Measurements from ENCODE around the gene CCNC.

CCNC gene

DNA sequence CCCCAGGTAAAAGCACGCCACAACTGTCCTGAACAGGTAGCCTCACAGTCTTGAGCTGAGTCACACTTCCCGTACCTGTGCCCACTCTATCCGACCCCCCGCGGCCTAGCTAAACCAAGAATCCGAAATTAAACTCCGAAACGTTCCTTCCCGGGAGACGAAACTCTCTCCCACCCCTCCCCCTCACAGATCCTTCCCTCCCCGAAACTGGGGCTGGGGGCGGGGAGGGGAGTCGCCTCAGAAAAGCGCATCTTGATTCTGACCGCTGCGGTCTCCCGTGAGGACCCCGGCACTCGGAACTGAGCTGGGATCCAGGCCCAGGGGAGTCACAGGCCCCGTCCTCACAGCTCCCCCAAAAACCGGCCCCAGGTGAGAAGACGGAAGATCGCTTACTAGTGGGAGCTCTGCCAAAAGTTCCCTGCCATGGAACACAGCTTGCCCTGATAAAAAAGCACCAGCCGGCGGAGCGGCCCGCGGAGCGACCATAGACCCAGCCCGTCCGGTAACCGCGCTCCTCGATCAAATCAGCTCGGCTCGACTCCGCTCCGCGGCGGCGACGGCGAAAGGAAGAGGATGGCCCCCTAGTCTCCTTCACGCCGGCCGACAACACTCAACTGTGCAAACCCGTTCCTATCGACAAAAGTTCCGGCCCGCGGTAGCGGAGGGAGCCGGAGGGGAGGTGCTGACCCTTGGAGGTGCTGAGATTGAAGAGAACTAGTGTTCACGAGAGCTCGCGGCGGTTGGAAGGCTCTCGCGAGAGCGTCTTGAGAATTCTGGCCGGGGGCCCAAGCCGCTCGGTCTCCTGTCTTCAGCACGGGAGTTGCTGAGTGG lies at the start of gene CCNC:
TSS of gene CCNC (minus strand) at position 558 of the 831 bp plus-strand sequence. CDS start at position 425, 133 bp downstream.
- H3K9me3 ChIP-seq (ENCODE audit: control insufficient read depth, insufficient read depth, low read length), result no peaks in the 10 kb centered on the region
- H3K9ac ChIP-seq (ENCODE audit: low read depth, low read length), result peak within 1 kb of the TSS; percentile 95

GRCh38 chr6:99617131-99617530 lies 48.7 kb upstream of the CCNC start:
- no peaks in the 10 kb centered on the region for H3K9me3 ChIP-seq (ENCODE audit: control insufficient read depth, insufficient read depth, low read length)
- H3K36me3 ChIP-seq (ENCODE audit: insufficient read depth, low read length), result no peaks in the 10 kb centered on the region
- peaks cover 4% of the 10 kb centered on the region for H3K4me1 ChIP-seq (ENCODE audit: insufficient read depth, low read length)
- no peak overlapping the region for H3K9ac ChIP-seq (ENCODE audit: low read depth, low read length)

More for the DNA sequence above, at the start of gene CCNC:
- H3K36me3 ChIP-seq (ENCODE audit: insufficient read depth, low read length), result no peaks in the 10 kb centered on the region
- no peaks in the 10 kb centered on the region for H3K4me1 ChIP-seq (ENCODE audit: insufficient read depth, low read length)

DNA sequence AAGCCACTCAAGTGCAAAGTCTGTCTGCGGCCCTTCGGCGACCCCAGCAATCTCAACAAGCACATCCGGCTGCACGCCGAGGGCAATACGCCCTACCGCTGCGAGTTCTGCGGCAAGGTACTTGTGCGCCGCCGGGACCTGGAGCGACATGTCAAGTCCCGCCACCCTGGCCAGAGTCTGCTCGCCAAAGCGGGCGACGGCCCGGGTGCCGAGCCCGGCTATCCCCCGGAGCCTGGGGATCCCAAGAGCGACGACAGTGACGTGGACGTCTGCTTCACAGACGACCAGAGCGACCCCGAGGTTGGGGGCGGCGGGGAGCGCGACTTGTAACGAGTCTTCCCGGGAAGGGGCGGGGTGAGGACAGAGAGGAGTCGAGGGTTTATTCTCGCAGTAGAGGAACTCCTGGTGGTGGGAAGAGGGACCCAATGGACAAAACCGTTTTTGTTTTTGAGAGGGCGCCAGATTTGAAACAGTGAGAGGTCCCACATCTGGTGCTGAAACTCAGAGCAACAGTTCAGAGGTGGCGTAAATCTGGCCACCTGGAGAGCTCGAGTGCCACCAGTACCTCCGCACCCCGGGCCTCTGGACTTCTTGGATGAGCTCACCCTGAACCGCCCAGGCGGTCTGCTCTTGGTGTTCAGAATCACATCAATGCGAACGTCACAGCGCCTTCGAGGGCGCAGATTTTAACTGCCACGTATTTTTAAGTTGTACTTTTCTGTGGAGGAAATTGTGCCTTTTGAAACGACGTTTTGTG lies 46.1 kb upstream of the CCNC start:
- Histone ChIP-seq H3K4me1 (ENCODE audit: insufficient read depth, low read length) (peaks cover 26% of the 10 kb centered on the region), H3K9me3 (ENCODE audit: control insufficient read depth, insufficient read depth, low read length) (no peaks in the 10 kb centered on the region), H3K9ac (ENCODE audit: low read depth, low read length) (peak overlapping the region; percentile 58; the same call in 1 of the 2 replicates), H3K36me3 (ENCODE audit: insufficient read depth, low read length) (no peaks in the 10 kb centered on the region)

DNA sequence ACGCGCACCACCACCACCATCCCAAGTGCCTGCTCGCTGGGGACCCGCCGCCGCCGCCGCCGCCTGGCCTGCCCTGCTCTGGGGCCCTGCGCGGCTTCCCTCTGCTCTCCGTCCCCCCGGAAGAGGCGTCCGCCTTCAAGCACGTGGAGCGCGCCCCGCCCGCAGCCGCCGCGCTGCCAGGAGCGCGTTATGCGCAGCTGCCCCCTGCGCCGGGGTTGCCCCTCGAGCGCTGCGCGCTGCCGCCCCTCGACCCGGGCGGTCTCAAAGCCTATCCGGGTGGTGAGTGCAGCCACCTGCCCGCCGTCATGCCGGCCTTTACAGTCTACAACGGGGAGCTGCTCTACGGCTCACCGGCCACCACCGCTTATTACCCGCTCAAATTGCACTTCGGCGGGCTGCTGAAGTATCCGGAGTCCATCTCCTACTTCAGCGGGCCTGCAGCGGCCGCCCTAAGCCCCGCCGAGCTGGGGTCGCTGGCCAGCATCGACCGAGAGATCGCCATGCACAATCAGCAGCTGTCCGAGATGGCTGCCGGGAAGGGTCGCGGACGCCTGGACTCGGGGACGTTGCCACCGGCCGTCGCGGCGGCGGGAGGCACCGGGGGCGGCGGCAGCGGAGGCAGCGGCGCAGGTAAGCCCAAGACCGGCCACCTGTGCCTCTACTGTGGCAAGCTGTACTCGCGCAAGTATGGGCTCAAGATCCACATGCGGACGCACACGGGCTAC lies 45.4 kb upstream of the CCNC start:
- Histone ChIP-seq H3K36me3 (ENCODE audit: insufficient read depth, low read length) (no peaks in the 10 kb centered on the region), H3K4me1 (ENCODE audit: insufficient read depth, low read length) (peaks cover 26% of the 10 kb centered on the region), H3K9me3 (ENCODE audit: control insufficient read depth, insufficient read depth, low read length) (no peaks in the 10 kb centered on the region), H3K9ac (ENCODE audit: low read depth, low read length) (peak overlapping the region; percentile 58; the same call in 1 of the 2 replicates)

DNA sequence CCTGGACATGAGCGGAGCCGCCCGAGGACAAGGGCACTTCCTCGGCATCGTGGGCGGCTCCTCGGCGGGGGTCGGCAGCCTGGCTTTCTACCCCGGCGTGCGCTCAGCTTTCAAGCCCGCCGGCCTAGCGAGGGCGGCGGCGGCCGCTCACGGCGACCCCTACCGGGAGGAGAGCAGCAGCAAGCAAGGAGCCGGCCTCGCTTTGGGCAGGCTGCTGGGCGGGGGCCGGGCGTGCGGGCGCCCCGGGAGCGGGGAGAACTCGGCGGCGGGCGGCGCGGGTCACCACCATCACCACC lies 44.9 kb upstream of the CCNC start:
- Histone ChIP-seq H3K9me3 (ENCODE audit: control insufficient read depth, insufficient read depth, low read length) (no peaks in the 10 kb centered on the region), H3K36me3 (ENCODE audit: insufficient read depth, low read length) (no peaks in the 10 kb centered on the region), H3K9ac (ENCODE audit: low read depth, low read length) (peak overlapping the region; percentile 58; the same call in 1 of the 2 replicates)

DNA sequence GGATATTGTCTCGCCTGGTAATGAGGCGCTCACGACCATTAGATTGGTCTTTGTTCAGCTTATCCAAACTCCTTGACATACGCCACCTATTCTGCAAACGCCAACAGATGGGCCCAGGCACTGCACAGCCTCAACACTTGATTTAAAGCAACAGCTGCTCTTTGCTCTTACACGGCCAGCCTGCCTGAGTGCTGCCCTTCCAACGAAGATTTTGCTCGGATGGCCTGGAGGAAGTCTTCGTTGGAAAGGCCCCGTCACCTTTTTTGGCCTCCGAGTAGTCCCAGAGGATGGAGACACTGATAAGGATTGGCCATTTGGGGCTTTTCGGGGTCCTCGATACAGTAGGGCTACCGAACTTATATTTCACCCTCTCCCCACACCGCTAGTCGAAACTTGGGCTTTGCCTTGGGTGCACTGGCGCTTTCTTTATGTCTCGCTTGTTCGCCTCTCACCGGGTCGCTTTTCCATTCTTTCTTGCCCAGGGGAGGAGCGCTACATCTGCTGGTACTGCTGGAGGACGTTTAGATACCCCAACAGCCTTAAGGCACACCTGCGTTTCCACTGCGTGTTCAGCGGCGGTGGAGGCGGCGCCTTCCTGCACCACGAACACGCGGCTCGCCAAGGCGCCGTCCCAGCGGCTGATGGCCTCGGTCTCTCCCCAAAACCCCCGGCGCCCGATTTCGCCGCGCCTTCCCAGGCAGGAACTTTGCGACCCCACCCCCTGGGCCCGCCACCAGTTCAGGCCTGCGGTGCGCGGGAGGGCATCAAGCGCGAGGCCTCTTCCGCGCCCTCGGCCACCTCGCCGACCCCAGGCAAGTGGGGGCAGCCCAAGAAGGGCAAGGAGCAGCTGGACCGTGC lies 44.3 kb upstream of the CCNC start:
- no peaks in the 10 kb centered on the region for H3K36me3 ChIP-seq (ENCODE audit: insufficient read depth, low read length)
- peaks cover 26% of the 10 kb centered on the region for H3K4me1 ChIP-seq (ENCODE audit: insufficient read depth, low read length)
- H3K9me3 ChIP-seq (ENCODE audit: control insufficient read depth, insufficient read depth, low read length), result no peaks in the 10 kb centered on the region
- peak overlapping the region; percentile 58; the same call in 1 of the 2 replicates for H3K9ac ChIP-seq (ENCODE audit: low read depth, low read length)

More for the DNA sequence above, 44.9 kb upstream of the CCNC start:
- peaks cover 26% of the 10 kb centered on the region for H3K4me1 ChIP-seq (ENCODE audit: insufficient read depth, low read length)

GRCh38 chr6:99611148-99611547 lies 42.7 kb upstream of the CCNC start:
- Histone ChIP-seq H3K36me3 (ENCODE audit: insufficient read depth, low read length) (no peaks in the 10 kb centered on the region), H3K9me3 (ENCODE audit: control insufficient read depth, insufficient read depth, low read length) (no peaks in the 10 kb centered on the region), H3K4me1 (ENCODE audit: insufficient read depth, low read length) (peaks cover 26% of the 10 kb centered on the region), H3K9ac (ENCODE audit: low read depth, low read length) (no peak overlapping the region; the same call in 1 of the 2 replicates)

GRCh38 chr6:99609905-99610489 lies 41.5 kb upstream of the CCNC start:
- Histone ChIP-seq H3K9me3 (ENCODE audit: control insufficient read depth, insufficient read depth, low read length) (no peaks in the 10 kb centered on the region), H3K9ac (ENCODE audit: low read depth, low read length) (no peak overlapping the region), H3K4me1 (ENCODE audit: insufficient read depth, low read length) (peaks cover 27% of the 10 kb centered on the region), H3K36me3 (ENCODE audit: insufficient read depth, low read length) (no peaks in the 10 kb centered on the region)

DNA sequence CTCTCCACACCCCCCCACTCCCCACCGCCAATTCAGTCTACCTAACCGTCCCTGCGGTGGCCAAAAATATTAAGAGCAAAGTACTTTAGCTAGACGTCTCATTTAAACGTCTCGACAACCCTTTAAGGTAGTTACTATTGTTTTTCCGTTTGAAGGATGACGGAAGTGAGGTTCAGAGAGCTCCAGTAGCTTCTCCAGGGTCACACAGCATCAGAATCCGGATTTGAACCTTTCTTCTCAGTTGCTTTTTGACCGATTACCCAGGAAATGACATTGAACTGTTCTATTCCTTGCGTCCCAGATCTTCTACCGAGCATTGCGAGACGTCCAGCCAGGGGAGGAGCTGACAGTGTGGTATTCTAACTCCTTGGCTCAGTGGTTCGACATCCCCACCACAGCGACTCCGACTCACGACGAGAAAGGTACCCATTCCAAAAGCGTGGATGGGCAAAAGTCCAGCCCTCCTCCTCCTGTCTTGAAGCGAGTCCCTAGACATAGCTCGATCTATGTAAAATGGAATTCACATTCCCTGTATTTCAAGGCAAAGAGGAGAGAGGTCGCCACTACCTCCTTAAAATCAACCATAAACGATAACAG lies 40.5 kb upstream of the CCNC start:
- Histone ChIP-seq H3K9ac (ENCODE audit: low read depth, low read length) (no peak overlapping the region), H3K4me1 (ENCODE audit: insufficient read depth, low read length) (peaks cover 31% of the 10 kb centered on the region), H3K9me3 (ENCODE audit: control insufficient read depth, insufficient read depth, low read length) (no peaks in the 10 kb centered on the region), H3K36me3 (ENCODE audit: insufficient read depth, low read length) (no peaks in the 10 kb centered on the region)

GRCh38 chr6:99608059-99608885 lies 39.8 kb upstream of the CCNC start:
- Histone ChIP-seq H3K9ac (ENCODE audit: low read depth, low read length) (peak overlapping the region; percentile 16; the same call in 1 of the 2 replicates), H3K4me1 (ENCODE audit: insufficient read depth, low read length) (peaks cover 31% of the 10 kb centered on the region), H3K9me3 (ENCODE audit: control insufficient read depth, insufficient read depth, low read length) (no peaks in the 10 kb centered on the region), H3K36me3 (ENCODE audit: insufficient read depth, low read length) (no peaks in the 10 kb centered on the region)

DNA sequence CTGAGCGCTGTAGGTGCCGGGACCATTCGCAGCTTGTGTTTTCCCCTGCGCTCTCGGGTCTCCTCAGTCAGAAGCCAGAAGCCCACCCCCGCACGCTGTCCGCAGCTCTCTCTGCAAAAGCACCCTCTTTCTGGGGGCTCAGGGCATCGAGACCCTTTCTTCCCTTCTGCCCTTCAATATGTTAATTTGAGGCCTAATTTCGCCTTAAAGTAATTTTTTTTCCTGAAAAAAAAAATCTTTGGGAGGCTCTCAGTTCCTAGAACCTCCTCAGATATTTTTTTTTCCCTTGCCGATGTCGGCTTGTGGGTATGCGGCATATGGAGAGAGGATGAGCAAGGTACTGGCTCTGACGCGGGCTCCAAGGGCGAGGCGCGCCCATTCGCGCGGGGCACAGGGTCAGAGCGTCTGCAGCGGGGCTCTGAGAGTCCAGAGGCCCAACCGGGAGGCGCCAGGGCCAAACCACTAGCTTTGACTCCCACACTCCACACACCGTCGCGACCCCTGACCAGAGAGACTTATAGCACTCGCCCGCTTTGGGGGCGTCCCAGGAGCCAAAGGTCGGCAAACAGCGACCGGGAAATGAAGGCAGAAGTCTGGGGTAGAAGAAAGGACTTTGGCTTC lies 39.1 kb upstream of the CCNC start:
- H3K9me3 ChIP-seq (ENCODE audit: control insufficient read depth, insufficient read depth, low read length), result no peaks in the 10 kb centered on the region
- H3K4me1 ChIP-seq (ENCODE audit: insufficient read depth, low read length), result peaks cover 31% of the 10 kb centered on the region
- no peaks in the 10 kb centered on the region for H3K36me3 ChIP-seq (ENCODE audit: insufficient read depth, low read length)
- H3K9ac ChIP-seq (ENCODE audit: low read depth, low read length), result peak overlapping the region; percentile 16; the same call in 1 of the 2 replicates
